CD14-positive monocyte (primary cell): ENCODE measurements around the gene NEIL3. TPM values are rescaled to one million over a fixed set of nuclear protein-coding genes. Genes with fewer than 3 reads are reported as not detected.

Experiments used
- DNase-seq, 3 donors: peaks; one replicate each; pipeline ENCODE4 v3.0.0-alpha.2; 2011 to 2022
- H2AFZ ChIP-seq: 2 replicates; pipeline ENCODE4 v1.6.0; 2012; ENCODE audit warnings: mild to moderate bottlenecking, low read depth, low read length, inconsistent platforms; ENCODE audit not compliant: insufficient read depth, poor library complexity, severe bottlenecking
- H3K27ac ChIP-seq, 2 donors: 1 replicate in 1 of 2; 2 replicates in 1 of 2; pipeline ENCODE4 v1.5.1; 2012 to 2013; ENCODE audit warnings: low read length in 2 of 2, control low read depth in 1 of 2, inconsistent platforms in 1 of 2, low read depth in 1 of 2, mild to moderate bottlenecking in 1 of 2
- H3K27me3 ChIP-seq, 2 donors: one replicate each; pipeline versions ENCODE4 v1.6.0 to v1.6.1; 2011 to 2013; ENCODE audit warnings: low read length in 2 of 2; ENCODE audit not compliant: control insufficient read depth in 2 of 2, insufficient read depth in 2 of 2
- H3K36me3 ChIP-seq, 2 donors: replicated peaks in 1 of 2; 1 replicate in 1 of 2; 2 replicates in 1 of 2; pipeline versions ENCODE4 v1.5.1 to v1.6.1; 2012 to 2013; ENCODE audit warnings: low read length in 2 of 2, control low read depth in 1 of 2, inconsistent platforms in 1 of 2, mild to moderate bottlenecking in 1 of 2; ENCODE audit not compliant: insufficient read depth in 2 of 2, control insufficient read depth in 1 of 2
- H3K4me1 ChIP-seq, 2 donors: 1 replicate in 1 of 2; 2 replicates in 1 of 2; pipeline versions ENCODE4 v1.5.1 to v1.6.1; 2012 to 2013; ENCODE audit warnings: low read length in 2 of 2, control low read depth in 1 of 2, inconsistent platforms in 1 of 2, mild to moderate bottlenecking in 1 of 2, moderate library complexity in 1 of 2; ENCODE audit not compliant: insufficient read depth in 2 of 2, control insufficient read depth in 1 of 2
- H3K4me2 ChIP-seq: replicated peaks from 2 replicates; pipeline ENCODE3; 2012; ENCODE audit warnings: low read length, moderate library complexity, mild to moderate bottlenecking; ENCODE audit not compliant: poor library complexity, severe bottlenecking; ENCODE audit errors: extremely low read depth
- H3K4me3 ChIP-seq, 3 experiments: fragments of 200-600 bp in 1 of 3; sonication (generic) in 1 of 3; replicated peaks in 1 of 3; 1 replicate in 2 of 3; 2 replicates in 1 of 3; pipeline ENCODE4 v1.5.1; 2011 to 2013; ENCODE audit warnings: low read length in 3 of 3, mild to moderate bottlenecking in 3 of 3, control low read depth in 2 of 3, low read depth in 2 of 3, inconsistent platforms in 1 of 3, moderate library complexity in 1 of 3
- H3K79me2 ChIP-seq: 2 replicates; pipeline ENCODE4 v1.6.0; 2012; ENCODE audit warnings: mild to moderate bottlenecking, control low read depth, inconsistent platforms, low read length, moderate library complexity; ENCODE audit not compliant: insufficient read depth
- H3K9ac ChIP-seq: 2 replicates; pipeline ENCODE4 v1.6.0; 2017; ENCODE audit warnings: low read length, mild to moderate bottlenecking; ENCODE audit not compliant: insufficient read depth, poor library complexity, severe bottlenecking
- H3K9me3 ChIP-seq, 2 donors: replicated peaks in 1 of 2; 1 replicate in 1 of 2; 2 replicates in 1 of 2; pipeline versions ENCODE4 v1.5.1 to v1.6.1; 2012 to 2013; ENCODE audit warnings: low read length in 2 of 2, control low read depth in 1 of 2; ENCODE audit not compliant: control insufficient read depth in 1 of 2, insufficient read depth in 1 of 2
- H4K20me1 ChIP-seq: 2 replicates; pipeline ENCODE4 v1.6.0; 2012; ENCODE audit warnings: mild to moderate bottlenecking, low read length, control low read depth, moderate library complexity; ENCODE audit not compliant: insufficient read depth
- H3K27ac Mint-ChIP-seq, 7 donors: one replicate each; pipeline ENCODE4 v1.8.0; 2020; ENCODE audit warnings: mild to moderate bottlenecking in 7 of 7, mixed read lengths in 7 of 7, moderate library complexity in 6 of 7, inconsistent platforms in 2 of 7
- H3K27me3 Mint-ChIP-seq, 3 donors: one replicate each; pipeline ENCODE4 v1.8.0; 2021 to 2022; ENCODE audit warnings: low read depth in 3 of 3, mild to moderate bottlenecking in 3 of 3, mixed read lengths in 3 of 3, moderate library complexity in 3 of 3, inconsistent platforms in 1 of 3
- H3K36me3 Mint-ChIP-seq, 2 donors: one replicate each; pipeline ENCODE4 v1.8.0; 2020; ENCODE audit warnings: mixed read lengths in 2 of 2, inconsistent platforms in 1 of 2, mild to moderate bottlenecking in 1 of 2
- H3K4me1 Mint-ChIP-seq: one replicate; pipeline ENCODE4 v1.8.0; 2020; ENCODE audit warnings: mild to moderate bottlenecking, mixed read lengths
- H3K4me3 Mint-ChIP-seq, 2 donors: one replicate each; pipeline ENCODE4 v1.8.0; 2020; ENCODE audit warnings: mild to moderate bottlenecking in 2 of 2, mixed read lengths in 2 of 2, moderate library complexity in 1 of 2
- H3K9me3 Mint-ChIP-seq, 7 donors: one replicate each; pipeline ENCODE4 v1.8.0; 2020 to 2022; ENCODE audit warnings: mixed read lengths in 7 of 7, mild to moderate bottlenecking in 6 of 7, moderate library complexity in 6 of 7, inconsistent platforms in 2 of 7
- WGBS: methylation state at CpG from one replicate; pipeline ENCODE4 v1.1.5; 2013; ENCODE audit warnings: missing lambda C conversion rate; ENCODE audit not compliant: insufficient coverage; 5-methylcytosine and 5-hydroxymethylcytosine counted together
- intact Hi-C, 2 donors: fragments of 100-400 bp; cut with micrococcal nuclease; formaldehyde crosslinking; loops; one replicate each; pipeline versions ENCODE4 v1.15.0 to v1.15.1; 2023
- polyA plus RNA-seq, 3 donors: library from polyadenylated mRNA; depleted of rRNA in 1 of 3; unstranded in 2 of 3; stranded (reverse) in 1 of 3; fragments of 300-500 nt in 2 of 3; fragments of >200 nt in 1 of 3; fragmentation: Illumina TruSeq in 2 of 3; gene quantifications; 1 replicate in 2 of 3; 2 replicates in 1 of 3; pipeline ENCODE4 v1.2.3, GENCODE V29; 2012 to 2021
- TF ChIP-seq, protein P1 (sequence below): fragments of 200-600 bp; IDR thresholded peaks from one replicate; pipeline ENCODE4 v1.8.0; 2022; ENCODE audit warnings: antibody characterized with exemption, mild to moderate bottlenecking

The NEIL3 gene
- polyA plus RNA-seq, 3 donors = 0.70 to 0.85 TPM; not detected in 1

DNA sequence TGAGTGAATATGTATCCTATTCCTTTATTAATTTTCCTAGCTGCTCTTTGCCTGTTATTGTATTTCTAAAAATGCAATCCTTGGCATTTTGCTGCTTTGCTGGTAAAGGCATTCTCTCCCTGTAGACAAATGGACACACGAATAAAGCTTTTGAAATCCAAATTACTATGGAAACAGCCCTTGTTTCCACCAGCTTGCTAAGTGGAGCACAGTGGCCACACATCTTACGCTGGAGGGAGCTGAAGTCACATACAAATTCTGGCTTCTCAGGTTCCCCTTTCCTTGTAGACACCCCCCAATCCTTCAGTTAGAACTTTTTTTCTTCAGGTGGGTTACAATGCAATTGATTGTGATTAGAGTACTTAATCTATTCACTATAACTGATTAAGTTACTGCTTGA lies 66.3 kb downstream of the NEIL3 start:
- Histone ChIP-seq H3K4me1 (no peaks in the 10 kb centered on the region), H3K4me3 (no peak overlapping the region), H3K9me3 (no peaks in the 10 kb centered on the region), H3K4me2 (no peak overlapping the region), H2AFZ (no peak overlapping the region), H3K27me3 (peaks cover 0 to 4% of the 10 kb centered on the region in 2 donors), H3K79me2 (no peaks in the 10 kb centered on the region), H3K27ac (no peak overlapping the region), H4K20me1 (no peaks in the 10 kb centered on the region), H3K36me3 (no peaks in the 10 kb centered on the region), H3K9ac (no peak overlapping the region)
- H3K4me1 Mint-ChIP-seq = no peaks in the 10 kb centered on the region
- intact Hi-C loops = no loop called here
- DNase-seq = no peak
- TF ChIP-seq, protein P1, sequence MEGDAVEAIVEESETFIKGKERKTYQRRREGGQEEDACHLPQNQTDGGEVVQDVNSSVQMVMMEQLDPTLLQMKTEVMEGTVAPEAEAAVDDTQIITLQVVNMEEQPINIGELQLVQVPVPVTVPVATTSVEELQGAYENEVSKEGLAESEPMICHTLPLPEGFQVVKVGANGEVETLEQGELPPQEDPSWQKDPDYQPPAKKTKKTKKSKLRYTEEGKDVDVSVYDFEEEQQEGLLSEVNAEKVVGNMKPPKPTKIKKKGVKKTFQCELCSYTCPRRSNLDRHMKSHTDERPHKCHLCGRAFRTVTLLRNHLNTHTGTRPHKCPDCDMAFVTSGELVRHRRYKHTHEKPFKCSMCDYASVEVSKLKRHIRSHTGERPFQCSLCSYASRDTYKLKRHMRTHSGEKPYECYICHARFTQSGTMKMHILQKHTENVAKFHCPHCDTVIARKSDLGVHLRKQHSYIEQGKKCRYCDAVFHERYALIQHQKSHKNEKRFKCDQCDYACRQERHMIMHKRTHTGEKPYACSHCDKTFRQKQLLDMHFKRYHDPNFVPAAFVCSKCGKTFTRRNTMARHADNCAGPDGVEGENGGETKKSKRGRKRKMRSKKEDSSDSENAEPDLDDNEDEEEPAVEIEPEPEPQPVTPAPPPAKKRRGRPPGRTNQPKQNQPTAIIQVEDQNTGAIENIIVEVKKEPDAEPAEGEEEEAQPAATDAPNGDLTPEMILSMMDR = no peak
- 86% methylated on average over 1 of the region's 2 CpGs for whole genome bisulfite sequencing
- peaks cover 0 to 2% (median 0%) of the 10 kb centered on the region in 7 donors for H3K9me3 Mint-ChIP-seq
- no peak overlapping the region for H3K4me3 Mint-ChIP-seq
- no peaks in the 10 kb centered on the region for H3K36me3 Mint-ChIP-seq
- no peak overlapping the region for H3K27ac Mint-ChIP-seq
- peaks cover 8 to 10% (median 9%) of the 10 kb centered on the region in 3 donors for H3K27me3 Mint-ChIP-seq

DNA sequence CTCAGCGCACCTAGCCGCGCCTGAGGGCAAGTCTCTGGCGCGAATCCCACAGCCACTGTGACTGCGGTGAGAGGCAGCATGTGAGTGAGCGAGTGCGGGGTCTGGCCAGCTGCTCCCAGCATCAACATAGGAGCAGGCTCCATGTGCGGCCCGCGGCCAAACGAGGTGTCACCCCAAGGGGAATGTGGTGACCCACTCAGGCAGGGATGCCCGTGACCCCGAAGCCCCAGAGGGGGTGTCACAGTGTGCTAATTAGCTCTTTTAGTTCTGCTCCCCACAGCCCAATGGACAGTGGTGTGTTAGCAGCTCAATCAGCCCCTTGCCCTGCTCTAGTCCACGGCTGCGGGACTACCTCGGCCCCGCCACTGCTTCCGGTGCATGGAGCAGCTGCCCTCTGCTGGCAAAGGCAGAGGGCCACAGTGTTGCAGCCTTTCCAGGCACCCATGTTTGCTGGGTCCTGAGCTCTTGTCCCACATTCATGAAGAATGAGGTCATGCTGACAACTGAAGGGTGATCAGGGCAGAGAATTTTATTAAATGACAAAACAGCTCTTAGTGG lies 71.1 kb downstream of the NEIL3 start:
- Mint-ChIP-seq H3K4me3 (no peak overlapping the region), H3K36me3 (no peaks in the 10 kb centered on the region), H3K27ac (no peak overlapping the region), H3K9me3 (peaks cover 0 to 3% (median 0%) of the 10 kb centered on the region in 7 donors), H3K27me3 (peaks cover 2 to 6% (median 3%) of the 10 kb centered on the region in 3 donors), H3K4me1 (no peaks in the 10 kb centered on the region)
- WGBS = 96% methylated on average over 19 of the region's 19 CpGs
- Histone ChIP-seq H2AFZ (no peak overlapping the region), H3K36me3 (no peaks in the 10 kb centered on the region), H3K79me2 (no peaks in the 10 kb centered on the region), H4K20me1 (no peaks in the 10 kb centered on the region), H3K9ac (no peak overlapping the region), H3K9me3 (no peaks in the 10 kb centered on the region), H3K4me1 (no peaks in the 10 kb centered on the region), H3K27ac (no peak overlapping the region), H3K27me3 (no peaks in the 10 kb centered on the region), H3K4me3 (no peak overlapping the region), H3K4me2 (no peak overlapping the region)
- DNase-seq = no peak
- intact Hi-C loops = no loop called here
- TF ChIP-seq, protein P1 = no peak
